Mesenchymal stem cell (in vitro differentiated cells and primary cell): Measurements from ENCODE around the gene AMZ1.

Experiments used
- DNase-seq: peaks from one replicate; pipeline ENCODE4 v3.0.0-alpha.2; 2013
- H2AFZ ChIP-seq: one replicate; pipeline ENCODE4 v1.6.1; 2013; ENCODE audit warnings: low read depth, mild to moderate bottlenecking, control low read depth, inconsistent platforms, low read length, moderate library complexity
- H2AK5ac ChIP-seq: 2 replicates; pipeline ENCODE4 v1.6.1; 2013; ENCODE audit warnings: low read length, moderate library complexity, mild to moderate bottlenecking, inconsistent platforms; ENCODE audit not compliant: severe bottlenecking
- H2BK120ac ChIP-seq: one replicate; pipeline ENCODE4 v1.6.1; 2013; ENCODE audit warnings: low read depth, mild to moderate bottlenecking, inconsistent platforms, low read length, moderate library complexity
- H2BK12ac ChIP-seq, 2 experiments: one replicate each; pipeline ENCODE4 v1.6.1; 2013; ENCODE audit warnings: inconsistent platforms in 2 of 2, low read length in 2 of 2, mild to moderate bottlenecking in 2 of 2, moderate library complexity in 2 of 2, control low read depth in 1 of 2
- H2BK15ac ChIP-seq: one replicate; pipeline ENCODE4 v1.6.1; 2013; ENCODE audit warnings: mild to moderate bottlenecking, low read depth, inconsistent platforms; ENCODE audit not compliant: poor library complexity, severe bottlenecking
- H2BK5ac ChIP-seq: 2 replicates; pipeline ENCODE4 v1.6.1; 2013; ENCODE audit warnings: low read depth, mild to moderate bottlenecking, low read length, control low read depth, inconsistent platforms; ENCODE audit not compliant: poor library complexity, severe bottlenecking
- H3K14ac ChIP-seq, 2 experiments: one replicate each; pipeline ENCODE4 v1.6.1; 2013; ENCODE audit warnings: inconsistent platforms in 2 of 2, low read length in 2 of 2, control low read depth in 1 of 2, mild to moderate bottlenecking in 1 of 2, moderate library complexity in 1 of 2
- H3K18ac ChIP-seq, 2 experiments: one replicate each; pipeline ENCODE4 v1.6.1; 2013; ENCODE audit warnings: inconsistent platforms in 2 of 2, low read length in 2 of 2, control low read depth in 1 of 2, low read depth in 1 of 2, mild to moderate bottlenecking in 1 of 2
- H3K23ac ChIP-seq, 2 experiments: one replicate each; pipeline ENCODE4 v1.6.1; 2013; ENCODE audit warnings: inconsistent platforms in 2 of 2, low read length in 2 of 2, mild to moderate bottlenecking in 2 of 2, moderate library complexity in 2 of 2, control low read depth in 1 of 2
- H3K27ac ChIP-seq: 2 replicates; pipeline ENCODE4 v1.5.1; 2013; ENCODE audit warnings: mild to moderate bottlenecking, moderate library complexity, low read length, control low read depth, inconsistent platforms; ENCODE audit not compliant: poor library complexity, severe bottlenecking
- H3K27me3 ChIP-seq, 2 experiments: 2 replicates each; pipeline versions ENCODE4 v1.6.1 to v1.7.0; 2013; ENCODE audit warnings: low read length in 2 of 2, mild to moderate bottlenecking in 2 of 2, moderate library complexity in 2 of 2, control low read depth in 1 of 2, inconsistent platforms in 1 of 2; ENCODE audit not compliant: control insufficient read depth in 1 of 2, insufficient read depth in 1 of 2
- H3K36me3 ChIP-seq, 2 experiments: 2 replicates each; pipeline versions ENCODE4 v1.6.1 to v1.7.0; 2013; ENCODE audit warnings: low read length in 2 of 2, control low read depth in 1 of 2, inconsistent platforms in 1 of 2, low read depth in 1 of 2, mild to moderate bottlenecking in 1 of 2; ENCODE audit not compliant: insufficient read depth in 2 of 2, control insufficient read depth in 1 of 2
- H3K4ac ChIP-seq, 2 experiments: one replicate each; pipeline ENCODE4 v1.6.1; 2013; ENCODE audit warnings: inconsistent platforms in 2 of 2, low read length in 2 of 2, mild to moderate bottlenecking in 2 of 2, moderate library complexity in 2 of 2, control low read depth in 1 of 2, low read depth in 1 of 2
- H3K4me1 ChIP-seq: 2 replicates; pipeline ENCODE4 v1.6.1; 2013; ENCODE audit warnings: low read depth, low read length, control low read depth; ENCODE audit not compliant: control insufficient read depth, insufficient read depth
- H3K4me2 ChIP-seq: 2 replicates; pipeline ENCODE4 v1.6.1; 2013; ENCODE audit warnings: low read length, mild to moderate bottlenecking, inconsistent platforms; ENCODE audit not compliant: poor library complexity, severe bottlenecking
- H3K4me3 ChIP-seq, 2 experiments: 2 replicates each; pipeline versions ENCODE4 v1.5.1 to v1.7.0; 2013; ENCODE audit warnings: low read length in 2 of 2, mild to moderate bottlenecking in 2 of 2, control low read depth in 1 of 2, low read depth in 1 of 2; ENCODE audit not compliant: insufficient read depth in 1 of 2
- H3K79me1 ChIP-seq: replicated peaks from 2 replicates; pipeline ENCODE4 v1.6.1; 2013; ENCODE audit warnings: mild to moderate bottlenecking, control low read depth, low read length, inconsistent platforms; ENCODE audit not compliant: poor library complexity, severe bottlenecking
- H3K9ac ChIP-seq: 2 replicates; pipeline ENCODE4 v1.7.0; 2013; ENCODE audit warnings: mild to moderate bottlenecking, low read length, moderate library complexity
- H3K9me3 ChIP-seq: 2 replicates; pipeline ENCODE4 v1.7.0; 2013; ENCODE audit warnings: mild to moderate bottlenecking, low read length; ENCODE audit not compliant: control insufficient read depth
- H4K8ac ChIP-seq: one replicate; pipeline ENCODE4 v1.6.1; 2013; ENCODE audit warnings: inconsistent platforms, mild to moderate bottlenecking, low read length, moderate library complexity
- H4K91ac ChIP-seq: one replicate; pipeline ENCODE4 v1.6.1; 2013; ENCODE audit warnings: mild to moderate bottlenecking, low read length, inconsistent platforms
- WGBS: methylation state at CpG from one replicate; pipeline ENCODE4 v1.1.7; 2013; ENCODE audit warnings: mixed read lengths; 5-methylcytosine and 5-hydroxymethylcytosine counted together

AMZ1 gene

DNA sequence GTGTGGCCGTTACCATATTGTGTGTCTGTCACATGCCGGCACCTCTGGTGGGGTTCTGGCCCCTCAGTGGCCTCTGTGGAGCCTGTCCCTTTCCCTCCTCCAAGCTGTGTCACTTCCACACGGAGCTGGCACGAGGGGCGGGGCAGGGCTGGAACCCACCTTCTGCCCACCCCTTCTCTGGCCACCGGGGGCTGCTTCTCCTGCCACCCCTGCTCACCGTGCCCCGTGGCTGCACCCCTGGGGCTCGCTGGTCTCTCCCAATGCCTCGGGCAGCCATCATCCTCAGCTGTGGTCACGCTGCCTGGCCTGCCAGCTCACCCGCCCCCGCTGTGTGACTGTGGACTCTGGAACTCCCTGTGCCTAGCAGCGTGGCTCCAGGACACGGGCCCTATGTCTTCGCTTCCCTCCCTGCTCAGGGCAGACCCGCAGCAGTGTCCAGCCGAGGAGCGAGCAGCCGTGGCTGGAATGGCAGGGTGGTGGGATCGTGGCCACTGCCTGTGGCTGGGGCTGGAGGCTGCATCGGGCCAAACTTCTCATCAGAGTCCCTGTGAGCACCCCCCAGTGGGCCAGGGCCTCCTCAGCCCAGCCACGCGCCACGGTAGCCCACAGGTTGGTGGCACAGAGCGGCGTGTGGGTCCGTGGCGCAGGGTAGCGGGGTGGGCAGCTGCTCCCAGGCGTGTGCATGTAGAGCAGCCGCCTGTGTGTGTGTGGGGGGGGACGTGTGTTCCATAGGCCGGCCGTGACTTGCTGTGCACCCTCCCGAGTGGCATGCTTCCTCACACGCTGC is 48.1 kb upstream of the AMZ1 start:
- no peak overlapping the region for H2BK120ac ChIP-seq

DNA sequence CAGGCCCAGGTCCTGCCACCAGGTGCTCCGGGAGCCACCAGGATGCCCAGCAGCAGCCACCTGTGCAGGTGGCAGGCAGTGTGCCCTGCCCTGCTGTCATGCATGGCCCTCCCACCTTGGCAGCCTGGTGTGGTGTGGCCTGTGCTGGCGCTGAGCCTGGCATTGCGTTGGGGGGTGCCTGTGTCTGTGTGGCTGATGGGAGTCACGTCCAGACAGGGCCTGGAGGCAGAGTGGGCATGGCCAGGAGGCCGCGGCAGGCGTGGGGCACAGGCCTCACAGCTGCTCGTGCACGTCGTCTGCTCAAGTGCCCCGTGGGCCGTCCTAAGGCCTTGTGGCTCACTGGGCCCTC is 47.5 kb upstream of the AMZ1 start:
- peak overlapping the region; percentile 49 to 83 for H3K4ac ChIP-seq
- peak overlapping the region; percentile 84 for H2BK5ac ChIP-seq
- peak overlapping the region; percentile 78 to 87 for H3K18ac ChIP-seq
- peak overlapping the region; percentile 91 for H4K91ac ChIP-seq
- peaks cover 89% of the 10 kb centered on the region for H3K4me1 ChIP-seq
- no peaks in the 10 kb centered on the region for H3K27me3 ChIP-seq
- H3K23ac ChIP-seq = no peak overlapping the region
- H3K9me3 ChIP-seq = no peaks in the 10 kb centered on the region
- H3K79me1 ChIP-seq = no peaks in the 10 kb centered on the region
- peak overlapping the region; percentile 88 for H2BK120ac ChIP-seq
- peak overlapping the region; percentile 62 for H3K9ac ChIP-seq
- no peak overlapping the region for H2BK15ac ChIP-seq
- no peak overlapping the region for H3K4me3 ChIP-seq
- no peak overlapping the region for H2AFZ ChIP-seq
- 85% methylated on average over 12 of the region's 12 CpGs for WGBS
- H3K27ac ChIP-seq = peak overlapping the region; percentile 95
- H3K14ac ChIP-seq = peak overlapping the region in 1 of 2 experiments; percentile 12
- peak overlapping the region; percentile 86 for H4K8ac ChIP-seq
- peak overlapping the region; percentile 75 to 92 for H2BK12ac ChIP-seq
- H2AK5ac ChIP-seq = peak overlapping the region; percentile 98
- no peak overlapping the region for H3K4me2 ChIP-seq
- no peak for DNase-seq
- peaks cover under 1 to 66% of the 10 kb centered on the region in 2 experiments for H3K36me3 ChIP-seq

More for the DNA sequence above, 48.1 kb upstream of the AMZ1 start:
- Histone ChIP-seq H4K8ac (peak overlapping the region; percentile 38), H2BK12ac (peak overlapping the region; percentile 75 to 92), H3K14ac (peak overlapping the region in 1 of 2 experiments; percentile 12), H4K91ac (peak overlapping the region; percentile 91), H2AK5ac (peak overlapping the region; percentile 98), H3K18ac (peak overlapping the region in 1 of 2 experiments; percentile 78), H3K4ac (peak overlapping the region in 1 of 2 experiments; percentile 49), H3K36me3 (peaks cover 4 to 66% of the 10 kb centered on the region in 2 experiments), H3K4me2 (no peak overlapping the region), H3K9ac (no peak overlapping the region), H3K27ac (peak overlapping the region; percentile 95), H2BK15ac (no peak overlapping the region), H2AFZ (no peak overlapping the region), H3K9me3 (no peaks in the 10 kb centered on the region), H3K4me1 (peaks cover 89% of the 10 kb centered on the region), H3K27me3 (no peaks in the 10 kb centered on the region), H2BK5ac (peak overlapping the region; percentile 84), H3K79me1 (no peaks in the 10 kb centered on the region), H3K23ac (no peak overlapping the region), H3K4me3 (no peak overlapping the region)
- WGBS = 95% methylated on average over 37 of the region's 37 CpGs
- DNase-seq = no peak

GRCh38 chr7:2640846-2641316 is 47.1 kb upstream of the AMZ1 start:
- no peaks in the 10 kb centered on the region for H3K9me3 ChIP-seq
- H3K9ac ChIP-seq = peak overlapping the region; percentile 62
- peak overlapping the region; percentile 18 for H3K4me2 ChIP-seq
- H3K36me3 ChIP-seq = peaks cover 0 to 66% of the 10 kb centered on the region in 2 experiments
- 85% methylated on average over 9 of the region's 9 CpGs for WGBS
- peaks cover 88% of the 10 kb centered on the region for H3K4me1 ChIP-seq
- H2AFZ ChIP-seq = no peak overlapping the region
- peak overlapping the region; percentile 91 for H4K91ac ChIP-seq
- no peak overlapping the region for H3K4me3 ChIP-seq
- peak overlapping the region in 1 of 2 experiments; percentile 77 for H3K14ac ChIP-seq
- H4K8ac ChIP-seq = peak overlapping the region; percentile 86
- DNase-seq = no peak
- peak overlapping the region; percentile 78 to 87 for H3K18ac ChIP-seq
- H2BK120ac ChIP-seq = peak overlapping the region; percentile 88
- H3K4ac ChIP-seq = peak overlapping the region; percentile 49 to 83
- peak overlapping the region; percentile 91 for H2BK5ac ChIP-seq
- H2AK5ac ChIP-seq = peak overlapping the region; percentile 98
- no peak overlapping the region for H2BK15ac ChIP-seq
- H3K79me1 ChIP-seq = no peaks in the 10 kb centered on the region
- peak overlapping the region; percentile 95 for H3K27ac ChIP-seq
- H2BK12ac ChIP-seq = peak overlapping the region; percentile 75 to 92
- no peak overlapping the region for H3K23ac ChIP-seq
- H3K27me3 ChIP-seq = no peaks in the 10 kb centered on the region
